ENCODE measurements around the gene ZNHIT2.

- TF ChIP-seq CTCF (IDR thresholded peaks at IDR 0.05) (no peak), POLR2A (IDR thresholded peaks at IDR 0.05) (peak; percentile 87), POLR2AphosphoS5 (IDR thresholded peaks at IDR 0.05) (peak; percentile 96)
Measured at GRCh38 chr11:65134952-65135632, 17.6 kb upstream of the ZNHIT2 start.
